Stimulated activated naive CD8-positive, alpha-beta T cell treated with anti-CD3 and anti-CD28 coated beads, Interleukin-15, Interleukin-2, amounts not matched to agents 100 U/mL and 50 U/mL, for 24 hours (primary cell): ENCODE results near the gene PAPOLB.
A peak's percentile ranks its signal among the peaks of the same experiment; 100 is the strongest.
"Not testable (repeated sequence)": the region's sequence is repeated elsewhere in the genome, so short reads cannot be mapped to it uniquely, and the experiment has no call there.

Experiments
- ATAC-seq: fragments of 150-1000 bp; cut with Tn5 transposase; one replicate; pipeline ENCODE4 v1.10.0; 2021
- DNase-seq: peaks from one replicate; pipeline ENCODE4 v3.0.0; 2021

The PAPOLB gene

GRCh38 chr7:4861673-4862072 lies at the start of gene PAPOLB:
Gene PAPOLB, minus strand, starts transcription at chr7:4862030. Its CDS starts 220 bp downstream, at chr7:4861810.
- ATAC-seq (peak; percentile 55), DNase-seq (peak; percentile 56)

- ATAC-seq = no peak
- no peak for DNase-seq
Observed at GRCh38 chr7:4911111-4911828, 49.4 kb upstream of the PAPOLB start.

DNA sequence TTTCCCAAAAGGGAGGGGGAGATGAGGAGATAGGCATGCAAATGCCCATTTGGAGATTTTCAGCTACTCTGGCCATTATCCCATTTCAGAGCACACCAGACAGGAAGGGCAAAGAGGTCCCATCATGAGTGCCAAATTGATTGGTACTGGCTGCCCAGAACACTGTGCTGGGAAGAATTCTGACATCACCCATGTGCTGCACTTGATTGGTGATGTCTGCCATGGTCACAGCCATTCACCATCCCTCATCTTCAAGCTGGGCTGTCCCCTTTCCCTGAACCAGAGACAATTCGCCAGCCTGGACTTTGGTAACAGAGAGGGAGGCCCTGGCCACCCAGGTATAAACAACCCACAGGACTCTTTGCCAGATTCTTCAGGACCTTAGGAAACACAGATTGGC lies 44.9 kb upstream of the PAPOLB start:
- no peak for DNase-seq
- ATAC-seq = no peak

- no peak for ATAC-seq
- no peak for DNase-seq
Observed at GRCh38 chr7:4905171-4905570, 43.3 kb upstream of the PAPOLB start.

- ATAC-seq (no peak), DNase-seq (no peak)
Observed at GRCh38 chr7:4904346-4904745, 42.5 kb upstream of the PAPOLB start.

GRCh38 chr7:4895766-4896165 lies 33.9 kb upstream of the PAPOLB start:
- DNase-seq (no peak), ATAC-seq (no peak)

GRCh38 chr7:4894482-4894881 lies 32.7 kb upstream of the PAPOLB start:
- DNase-seq = no peak
- ATAC-seq = no peak

DNA sequence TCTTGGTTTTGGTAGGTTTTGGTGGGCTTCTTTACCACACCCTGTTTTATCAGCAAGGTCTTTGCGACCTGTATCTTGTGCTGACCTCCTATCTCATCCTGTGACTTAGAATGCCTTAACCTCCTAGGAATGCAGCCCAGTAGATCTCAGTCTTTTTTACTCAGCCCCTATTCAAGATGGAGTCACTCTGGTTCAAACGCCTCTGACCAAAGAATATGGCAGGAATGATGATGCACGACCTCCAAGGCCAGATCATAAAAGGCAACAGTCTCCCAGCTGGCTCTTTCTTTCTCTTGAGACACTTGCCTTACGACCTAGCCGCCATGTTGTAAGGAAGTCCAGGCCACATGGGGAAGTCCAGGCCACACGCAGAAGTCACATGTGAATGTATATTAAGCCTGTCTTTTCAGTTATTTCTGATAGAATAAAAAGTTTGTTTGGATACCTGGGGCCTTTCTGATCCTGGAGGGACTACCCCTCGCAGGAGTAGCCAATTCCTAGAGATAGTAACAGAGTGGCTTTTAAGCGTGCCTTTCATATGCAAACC lies 32.2 kb upstream of the PAPOLB start:
- DNase-seq (no peak), ATAC-seq (no peak)

DNA sequence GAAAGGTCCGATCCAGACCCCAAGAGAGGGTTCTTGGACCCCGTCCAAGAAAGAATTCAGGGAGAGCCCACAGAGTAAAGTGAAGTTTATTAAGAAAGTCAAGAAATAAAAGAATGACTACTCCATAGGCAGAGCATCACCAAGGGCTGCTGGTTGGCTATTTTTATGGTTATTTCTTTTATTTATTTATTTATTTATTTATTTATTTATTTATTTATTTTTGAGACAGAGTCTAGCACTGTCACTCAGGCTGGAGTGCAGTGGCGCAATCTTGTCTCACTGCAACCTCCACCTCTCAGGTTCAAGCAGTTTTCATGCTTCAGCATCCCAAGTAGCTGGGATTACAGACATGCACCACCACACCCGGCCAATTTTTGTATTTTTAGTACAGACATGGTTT lies 31.4 kb upstream of the PAPOLB start:
- not testable (repeated sequence) for ATAC-seq

GRCh38 chr7:4891522-4891921 lies 29.7 kb upstream of the PAPOLB start:
- ATAC-seq, DNase-seq: not testable (repeated sequence)

More for the DNA sequence above, 31.4 kb upstream of the PAPOLB start:
- not testable (repeated sequence) for DNase-seq

GRCh38 chr7:4889682-4890081 lies 27.9 kb upstream of the PAPOLB start:
- ATAC-seq (no peak), DNase-seq (no peak)

DNA sequence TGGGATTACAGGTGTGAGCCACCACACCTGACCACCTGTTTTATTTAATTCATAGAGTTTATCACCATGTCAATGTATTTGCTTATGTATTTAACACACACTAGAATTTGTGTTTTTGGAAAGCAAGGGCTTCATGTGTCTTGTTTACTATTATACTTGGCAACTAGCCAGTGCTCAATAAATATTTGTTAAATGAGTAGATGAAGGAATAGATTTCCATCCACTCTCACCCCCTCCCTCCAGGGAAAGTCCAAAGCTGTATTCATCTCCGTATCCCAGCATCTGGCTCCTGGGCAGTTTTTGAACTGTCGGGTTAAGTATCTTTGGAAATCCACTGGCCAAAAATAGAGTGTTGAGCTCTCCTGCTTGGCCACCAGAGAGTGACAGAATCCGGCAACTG lies 26.3 kb upstream of the PAPOLB start:
- no peak for ATAC-seq

GRCh38 chr7:4886671-4887070 lies 24.8 kb upstream of the PAPOLB start:
- no peak for DNase-seq
- ATAC-seq = no peak

More for the DNA sequence above, 26.3 kb upstream of the PAPOLB start:
- DNase-seq = no peak

- DNase-seq = no peak
- ATAC-seq = no peak
Observed at GRCh38 chr7:4885317-4885807, 23.5 kb upstream of the PAPOLB start.

- no peak for ATAC-seq
- DNase-seq = no peak
Observed at GRCh38 chr7:4884164-4884563, 22.3 kb upstream of the PAPOLB start.

- ATAC-seq = peak; percentile 98
- peak; percentile 93 for DNase-seq
Observed at GRCh38 chr7:4883372-4884144, 21.7 kb upstream of the PAPOLB start, which contains the start of gene RADIL. Gene RADIL, minus strand, starts transcription at chr7:4883716. Its CDS starts 5,577 bp downstream, at chr7:4878139.

- DNase-seq (no peak), ATAC-seq (no peak)
Observed at GRCh38 chr7:4883033-4883371, 21.2 kb upstream of the PAPOLB start.

- ATAC-seq (no peak), DNase-seq (no peak)
Observed at GRCh38 chr7:4882169-4883032, 20.6 kb upstream of the PAPOLB start.

GRCh38 chr7:4880218-4880617 lies 18.4 kb upstream of the PAPOLB start:
- ATAC-seq (no peak), DNase-seq (no peak)

GRCh38 chr7:4879396-4880081 lies 17.7 kb upstream of the PAPOLB start:
- ATAC-seq (no peak), DNase-seq (no peak)
